HG02840 (cell line): ENCODE data around the gene TK2.
"Not testable (repeated sequence)": the region's sequence is repeated elsewhere in the genome, so short reads cannot be mapped to it uniquely, and the experiment has no call there.

Source experiments
- ATAC-seq: cut with Tn5 transposase; IDR thresholded peaks from one replicate; pipeline ENCODE4 v1.9.1; 2021; ENCODE audit warnings: mild to moderate bottlenecking, moderate library complexity, moderate number of reproducible peaks; ENCODE audit not compliant: unreplicated experiment, low FRiP score

TK2 gene

GRCh38 chr16:66521951-66522771 lies 27.8 kb downstream of the TK2 start:
- no peak for ATAC-seq

GRCh38 chr16:66521252-66521713 lies 28.6 kb downstream of the TK2 start:
- no peak for ATAC-seq

- ATAC-seq: no peak
Observed at GRCh38 chr16:66520406-66521170, 29.3 kb downstream of the TK2 start.

- no peak for ATAC-seq
Observed at GRCh38 chr16:66519482-66520373, 30.2 kb downstream of the TK2 start.

- no peak for ATAC-seq
Observed at GRCh38 chr16:66517586-66518263, 32.2 kb downstream of the TK2 start.

GRCh38 chr16:66516808-66517585 lies 32.9 kb downstream of the TK2 start:
- ATAC-seq: peak; percentile 96

- no peak for ATAC-seq
Observed at GRCh38 chr16:66516509-66516807, 33.5 kb downstream of the TK2 start.

- ATAC-seq: peak; percentile 13
Observed at GRCh38 chr16:66515596-66516508, 34.1 kb downstream of the TK2 start.

GRCh38 chr16:66514980-66515595 lies 34.8 kb downstream of the TK2 start:
- ATAC-seq: not testable (repeated sequence)

- not testable (repeated sequence) for ATAC-seq
Observed at GRCh38 chr16:66514391-66514790, 35.5 kb downstream of the TK2 start.

- ATAC-seq: no peak
Observed at GRCh38 chr16:66513111-66513723, 36.7 kb downstream of the TK2 start.

- ATAC-seq: no peak
Observed at GRCh38 chr16:66512272-66513110, 37.4 kb downstream of the TK2 start.

GRCh38 chr16:66511602-66512271 lies 38.2 kb downstream of the TK2 start:
- ATAC-seq: no peak

- ATAC-seq: no peak
Observed at GRCh38 chr16:66510711-66511601, 39.0 kb downstream of the TK2 start.

GRCh38 chr16:66510298-66510697 lies 39.6 kb downstream of the TK2 start:
- ATAC-seq: no peak
